Stimulated activated naive CD4-positive, alpha-beta T cell treated with Interleukin-2 at 50 U/mL for 16 hours (primary cell): ENCODE data around the gene TMEM190.

Source experiments
- DNase-seq: peaks from one replicate; lab custom pipeline; 2025; lab: John Stamatoyannopoulos, UW

Gene TMEM190

GRCh38 chr19:55352040-55352439, 24.6 kb upstream of the TMEM190 start:
- no peak for DNase-seq

GRCh38 chr19:55352549-55353145, 24.0 kb upstream of the TMEM190 start:
- DNase-seq, result no peak

- DNase-seq, result no peak
These were observed 23.2 kb upstream of the TMEM190 start for GRCh38 chr19:55353356-55353802.

GRCh38 chr19:55353803-55354697, 22.6 kb upstream of the TMEM190 start:
- peak; percentile 58 for DNase-seq

- DNase-seq, result no peak
These were observed 21.9 kb upstream of the TMEM190 start, which contains the start of gene COX6B2 for GRCh38 chr19:55354698-55355212. Gene COX6B2 (minus strand): TSS chr19:55354719. CDS start chr19:55354521, 198 bp downstream.

- no peak for DNase-seq
These were observed 21.3 kb upstream of the TMEM190 start for GRCh38 chr19:55355213-55355821.

- DNase-seq, result no peak
These were observed 18.1 kb upstream of the TMEM190 start for GRCh38 chr19:55358493-55358892.

- DNase-seq, result no peak
These were observed 17.4 kb upstream of the TMEM190 start for GRCh38 chr19:55358943-55359908.

- DNase-seq, result no peak
These were observed 15.7 kb upstream of the TMEM190 start for GRCh38 chr19:55360902-55361301.

- no peak for DNase-seq
These were observed 14.2 kb upstream of the TMEM190 start for GRCh38 chr19:55362174-55362989.

GRCh38 chr19:55362990-55363716, 13.5 kb upstream of the TMEM190 start, which contains the start of gene GARIN5B:
Gene GARIN5B (minus strand): TSS chr19:55363260. CDS start chr19:55363066, 194 bp downstream.
- DNase-seq, result no peak

GRCh38 chr19:55365245-55365644, 11.4 kb upstream of the TMEM190 start:
- DNase-seq, result no peak

- DNase-seq, result no peak
These were observed 10.7 kb upstream of the TMEM190 start for GRCh38 chr19:55365964-55366363.

GRCh38 chr19:55366790-55367189, 9.8 kb upstream of the TMEM190 start:
- no peak for DNase-seq

- DNase-seq, result no peak
These were observed 8.5 kb upstream of the TMEM190 start for GRCh38 chr19:55368106-55368505.

GRCh38 chr19:55368701-55369563, 7.7 kb upstream of the TMEM190 start:
- DNase-seq, result peak; percentile 10

- DNase-seq, result peak; percentile 22
These were observed 6.8 kb upstream of the TMEM190 start for GRCh38 chr19:55369653-55370304.
